A549 (cell line): Measurements from ENCODE around the gene ZGLP1. TPM values are rescaled to one million over a fixed set of nuclear protein-coding genes. Genes with fewer than 3 reads are reported as not detected.

Experiments
- ATAC-seq, 2 experiments: fragments of 200-7000 bp in 1 of 2; fragments of >200 bp in 1 of 2; cut with Nextera tagmentation in 1 of 2; cut with Tn5 transposase in 1 of 2; 3 replicates each; pipeline versions ENCODE4 v1.8.0 to v1.9.1; 2018 to 2020; ENCODE audit warnings: mild to moderate bottlenecking in 1 of 2, moderate library complexity in 1 of 2
- CTCF ChIA-PET: fragments of 300-600 bp; sonication (Branson Sonifier 250); formaldehyde crosslinking; extraction: SDS; loops from one replicate; lab custom pipeline; 2021; ENCODE audit warnings: antibody characterized with exemption, inconsistent platforms; lab: Yijun Ruan, JAX
- POLR2A ChIA-PET: fragments of 350-600 bp; formaldehyde crosslinking; extraction: SDS; loops from one replicate; lab custom pipeline; 2021; ENCODE audit warnings: antibody characterized with exemption, inconsistent platforms; lab: Yijun Ruan, JAX
- DNase-seq, 2 experiments: peaks; one replicate each; pipeline versions ENCODE4 v3.0.0 to v3.0.0-alpha.2; 2011 to 2016; ENCODE audit warnings: low read depth in 1 of 2, low spot score in 1 of 2
- FAIRE-seq: peaks from 2 replicates; lab custom pipeline; 2011; peaks lifted over from hg19 to GRCh38; lab: Jason Lieb, UNC
- H3K27ac ChIP-seq, 2 experiments: fragments of >200 bp; sonication (Bioruptor Twin); formaldehyde crosslinking; 3 replicates each; pipeline ENCODE4 v1.5.1; 2016 to 2017
- H3K4me1 ChIP-seq: fragments of >200 bp; sonication (Bioruptor Twin); formaldehyde crosslinking; 3 replicates; pipeline ENCODE4 v1.6.1; 2016
- H3K4me2 ChIP-seq: fragments of >200 bp; sonication (Bioruptor Twin); formaldehyde crosslinking; 3 replicates; pipeline ENCODE4 v1.6.1; 2016
- H3K4me3 ChIP-seq: fragments of >200 bp; sonication (Bioruptor Twin); formaldehyde crosslinking; 3 replicates; pipeline ENCODE4 v1.5.1; 2016
- H3K9me3 ChIP-seq: fragments of >200 bp; sonication (Bioruptor Twin); formaldehyde crosslinking; 3 replicates; pipeline ENCODE4 v1.6.1; 2016
- CHD2 ChIP-seq: fragments of 150-350 bp; IDR thresholded peaks from 2 replicates; pipeline ENCODE4 v1.6.1; 2014; ENCODE audit warnings: low read length; ENCODE audit not compliant: partially characterized antibody
- ESRRA ChIP-seq: fragments of 150-350 bp; IDR thresholded peaks from 2 replicates; pipeline ENCODE4 v1.6.1; 2014; ENCODE audit warnings: mild to moderate bottlenecking, low read length, borderline replicate concordance
- GATA3 ChIP-seq: IDR thresholded peaks from 2 replicates; pipeline ENCODE4 v1.6.1; 2012; ENCODE audit warnings: borderline replicate concordance
- HEYL ChIP-seq: fragments of 250-450 bp; sonication (Bioruptor Pico); IDR thresholded peaks from 2 replicates; pipeline ENCODE4 v1.8.0; 2021; ENCODE audit warnings: mild to moderate bottlenecking, moderate library complexity
- HOXA7 ChIP-seq: fragments of 250-450 bp; sonication (Bioruptor Pico); IDR thresholded peaks from 2 replicates; pipeline ENCODE4 v1.5.0; 2020; ENCODE audit warnings: mild to moderate bottlenecking, moderate library complexity
- JUNB ChIP-seq: fragments of >200 bp; sonication (Bioruptor Twin); formaldehyde crosslinking; IDR thresholded peaks from 2 replicates; pipeline ENCODE4 v1.6.1; 2016
- MAFK ChIP-seq: fragments of 450-650 bp; IDR thresholded peaks from 2 replicates; pipeline ENCODE4 v1.6.1; 2014; ENCODE audit not compliant: partially characterized antibody
- MAX ChIP-seq: IDR thresholded peaks from 2 replicates; pipeline ENCODE4 v1.6.1; 2012
- NPAS2 ChIP-seq: fragments of 250-450 bp; sonication (Bioruptor Pico); IDR thresholded peaks from 2 replicates; pipeline ENCODE4 v1.8.0; 2022; ENCODE audit warnings: mild to moderate bottlenecking, moderate library complexity, borderline replicate concordance
- RCOR1 ChIP-seq: fragments of 150-350 bp; IDR thresholded peaks from 2 replicates; pipeline ENCODE4 v1.6.1; 2014; ENCODE audit warnings: antibody characterized with exemption, low read length, low read depth
- REST ChIP-seq: fragments of 200-600 bp; sonication (generic); IDR thresholded peaks from 2 replicates; pipeline ENCODE4 v1.6.1; 2016; ENCODE audit warnings: antibody characterized with exemption, mild to moderate bottlenecking, moderate library complexity
- RFX5 ChIP-seq: fragments of 450-650 bp; IDR thresholded peaks from 2 replicates; pipeline ENCODE4 v1.7.1; 2014; ENCODE audit warnings: antibody characterized with exemption, mild to moderate bottlenecking, moderate library complexity
- SMC3 ChIP-seq: fragments of >200 bp; sonication (Bioruptor Twin); formaldehyde crosslinking; IDR thresholded peaks from 3 replicates; pipeline ENCODE4 v1.6.1; 2018; ENCODE audit warnings: inconsistent platforms
- TFCP2L1 ChIP-seq: fragments of 250-450 bp; sonication (Bioruptor Pico); IDR thresholded peaks from 2 replicates; pipeline ENCODE4 v1.5.0; 2021; ENCODE audit warnings: mild to moderate bottlenecking
- WGBS: methylation state at CpG from one replicate; pipeline ENCODE4 v1.1.6; 2017; ENCODE audit errors: missing lambda C conversion rate; 5-methylcytosine and 5-hydroxymethylcytosine counted together
- polyA plus RNA-seq, 4 experiments: library from polyadenylated mRNA; depleted of rRNA in 3 of 4; stranded (reverse); fragments of >200 nt; fragmentation: RNase III in 1 of 4; extraction: RNeasy Plus Mini Kit Qiagen cat#74134 plus additional on column Dnase treatment in 1 of 4; gene quantifications; 2 replicates in 3 of 4; 3 replicates in 1 of 4; pipeline ENCODE4 v1.2.3, GENCODE V29; 2011 to 2017
- small RNA-seq, 6 experiments: library from RNA; depleted of rRNA; stranded (forward); fragments of <200 nt; gene quantifications; one replicate each; pipeline ENCODE3, GENCODE V24; 2012
- TF ChIP-seq, protein P1 (sequence below): fragments of 450-650 bp; IDR thresholded peaks from 2 replicates; pipeline ENCODE4 v1.6.1; 2014; ENCODE audit warnings: antibody characterized with exemption
- TF ChIP-seq, protein P2 (sequence below): IDR thresholded peaks from 2 replicates; pipeline ENCODE4 v1.6.1; 2012; ENCODE audit warnings: low read depth, borderline replicate concordance

Gene ZGLP1
- polyA plus RNA-seq, 2 of the 4 experiments (the other 2 are of a cell fraction): 0.84 to 1.9 TPM

DNA sequence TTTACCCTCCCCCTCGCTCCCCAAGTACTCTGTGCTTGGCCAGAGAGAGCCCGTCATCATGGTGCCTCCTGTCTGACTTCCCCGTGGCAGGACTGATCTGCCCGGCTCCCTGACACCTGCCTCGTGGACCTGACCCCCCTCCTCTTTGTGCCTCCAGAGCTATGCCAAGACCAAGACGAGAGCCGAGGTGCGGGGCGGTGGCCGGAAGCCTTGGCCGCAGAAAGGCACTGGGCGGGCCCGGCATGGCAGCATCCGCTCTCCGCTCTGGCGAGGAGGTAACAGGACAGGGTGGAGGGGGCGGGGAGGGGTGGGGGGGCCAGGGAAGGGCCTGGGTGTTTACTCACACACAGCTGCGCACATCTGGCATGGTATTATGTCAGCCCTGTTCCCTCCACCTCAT, 53.1 kb downstream of the ZGLP1 start:
- CTCF ChIA-PET: interaction anchor here (0.6 to 5.3 kb wide), 6 partner anchors 12 to 323 kb away, joined by 3 to 74 read pairs (median 4); partner anchors contain the start of genes CDC37 and ICAM5

DNA sequence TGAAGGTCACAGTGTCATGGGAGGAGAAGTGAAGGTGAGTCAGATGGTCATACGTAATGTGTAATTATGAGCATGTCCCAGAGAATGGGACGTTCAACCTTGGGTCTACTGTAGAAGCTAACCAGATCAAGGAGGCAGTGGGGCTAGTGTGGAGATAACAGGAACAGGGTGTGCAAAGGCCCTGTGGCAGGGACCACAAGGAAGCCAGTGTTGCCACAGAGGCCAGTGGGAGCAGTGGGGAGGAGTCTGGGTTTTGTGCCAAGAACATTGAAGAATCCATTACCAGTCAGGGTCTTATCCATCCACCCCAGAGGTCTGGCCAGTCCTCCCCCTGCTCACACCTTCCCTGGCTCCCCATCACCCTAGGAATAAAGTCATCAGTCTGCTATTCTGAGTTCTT, 54.3 kb downstream of the ZGLP1 start:
- H3K4me1 ChIP-seq: peaks cover 7% of the 10 kb centered on the region; the same call in 2 of the 3 replicates
- ChIA-PET POLR2A (no interaction called here), CTCF (interaction anchor here (0.6 to 1.3 kb wide), 4 partner anchors 13 to 133 kb away, joined by 3 to 5 read pairs (median 3); no protein-coding TSS in a partner anchor)
- no peak overlapping the region for H3K4me3 ChIP-seq
- H3K27ac ChIP-seq: no peak overlapping the region
- no peaks in the 10 kb centered on the region for H3K9me3 ChIP-seq
- no peak overlapping the region for H3K4me2 ChIP-seq
- TF ChIP-seq SMC3: no peak
- TF ChIP-seq RFX5: no peak
- no peak for TF ChIP-seq TFCP2L1 (CRISPR knock-in tag)
- no peak for TF ChIP-seq CHD2
- no peak for TF ChIP-seq ESRRA
- TF ChIP-seq HEYL (CRISPR knock-in tag): no peak
- TF ChIP-seq MAX: no peak
- TF ChIP-seq, protein P1, sequence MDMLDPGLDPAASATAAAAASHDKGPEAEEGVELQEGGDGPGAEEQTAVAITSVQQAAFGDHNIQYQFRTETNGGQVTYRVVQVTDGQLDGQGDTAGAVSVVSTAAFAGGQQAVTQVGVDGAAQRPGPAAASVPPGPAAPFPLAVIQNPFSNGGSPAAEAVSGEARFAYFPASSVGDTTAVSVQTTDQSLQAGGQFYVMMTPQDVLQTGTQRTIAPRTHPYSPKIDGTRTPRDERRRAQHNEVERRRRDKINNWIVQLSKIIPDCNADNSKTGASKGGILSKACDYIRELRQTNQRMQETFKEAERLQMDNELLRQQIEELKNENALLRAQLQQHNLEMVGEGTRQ: no peak
- TF ChIP-seq REST: no peak
- TF ChIP-seq RCOR1: no peak
- TF ChIP-seq MAFK: no peak
- no peak for FAIRE-seq
- WGBS: 79% methylated on average over 2 of the region's 2 CpGs
- no peak for ATAC-seq
- DNase-seq: no peak

More for the DNA sequence above, 53.1 kb downstream of the ZGLP1 start:
- Histone ChIP-seq H3K27ac (no peak overlapping the region), H3K9me3 (no peaks in the 10 kb centered on the region), H3K4me2 (no peak overlapping the region), H3K4me1 (peaks cover 15% of the 10 kb centered on the region; the same call in 2 of the 3 replicates)
- no peak for ATAC-seq
- POLR2A ChIA-PET: no interaction called here
- no peak for FAIRE-seq
- WGBS: 90% methylated on average over 9 of the region's 18 CpGs
- TF ChIP-seq JUNB: no peak
- TF ChIP-seq, protein P2, sequence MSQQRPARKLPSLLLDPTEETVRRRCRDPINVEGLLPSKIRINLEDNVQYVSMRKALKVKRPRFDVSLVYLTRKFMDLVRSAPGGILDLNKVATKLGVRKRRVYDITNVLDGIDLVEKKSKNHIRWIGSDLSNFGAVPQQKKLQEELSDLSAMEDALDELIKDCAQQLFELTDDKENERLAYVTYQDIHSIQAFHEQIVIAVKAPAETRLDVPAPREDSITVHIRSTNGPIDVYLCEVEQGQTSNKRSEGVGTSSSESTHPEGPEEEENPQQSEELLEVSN: no peak
- TF ChIP-seq HOXA7 (CRISPR knock-in tag): no peak
- TF ChIP-seq GATA3: no peak
- TF ChIP-seq NPAS2 (CRISPR knock-in tag): no peak
- TF ChIP-seq, all 56 proteins: peak for 0
- DNase-seq: no peak
- H3K4me3 ChIP-seq: no peak overlapping the region

Small RNA genes lying within 50 kb of the gene (small RNA-seq; reads per million reads assigned to genes)
- gene AC011511.1: 0 reads per million in 6 experiments
- 0 reads per million in 6 experiments for gene AC011511.4

Other genes with a start within 250 kb of the ZGLP1 start
- gene SHFL, start 223.5 kb downstream of the ZGLP1 start, polyA plus RNA-seq (2011; rRNA removed): 9.1 and 10.1 TPM in 2 replicates
- gene SHFL, start 223.5 kb downstream of the ZGLP1 start, polyA plus RNA-seq (2017; fragmentation: RNase III; extraction: RNeasy Plus Mini Kit Qiagen cat#74134 plus additional on column Dnase treatment): 10.5 to 16.4 TPM (median 12.5 TPM) in 3 replicates
- gene ANGPTL6, start 207.1 kb downstream of the ZGLP1 start, polyA plus RNA-seq (2011; rRNA removed): 0.04 and 0.19 TPM in 2 replicates
- 0.12 to 0.31 TPM (median 0.18 TPM) in 3 replicates for gene ANGPTL6, start 207.1 kb downstream of the ZGLP1 start, polyA plus RNA-seq (2017; fragmentation: RNase III; extraction: RNeasy Plus Mini Kit Qiagen cat#74134 plus additional on column Dnase treatment)
- gene PPAN, start 203.5 kb downstream of the ZGLP1 start, polyA plus RNA-seq (2011; rRNA removed): 26.6 and 30.8 TPM in 2 replicates
- gene PPAN, start 203.5 kb downstream of the ZGLP1 start, polyA plus RNA-seq (2017; fragmentation: RNase III; extraction: RNeasy Plus Mini Kit Qiagen cat#74134 plus additional on column Dnase treatment): 64.0 to 68.1 TPM (median 65.0 TPM) in 3 replicates
- 1.9 and 2.3 TPM in 2 replicates for gene P2RY11, start 198.1 kb downstream of the ZGLP1 start, polyA plus RNA-seq (2011; rRNA removed)
- 5.8 to 9.0 TPM (median 6.4 TPM) in 3 replicates for gene P2RY11, start 198.1 kb downstream of the ZGLP1 start, polyA plus RNA-seq (2017; fragmentation: RNase III; extraction: RNeasy Plus Mini Kit Qiagen cat#74134 plus additional on column Dnase treatment)
- gene EIF3G, start 189.9 kb downstream of the ZGLP1 start, polyA plus RNA-seq (2011; rRNA removed): 60.9 and 81.6 TPM in 2 replicates
- 147 to 160 TPM (median 151 TPM) in 3 replicates for gene EIF3G, start 189.9 kb downstream of the ZGLP1 start, polyA plus RNA-seq (2017; fragmentation: RNase III; extraction: RNeasy Plus Mini Kit Qiagen cat#74134 plus additional on column Dnase treatment)
- gene DNMT1, start 114.9 kb downstream of the ZGLP1 start, polyA plus RNA-seq (2011; rRNA removed): 85.2 and 86.2 TPM in 2 replicates
- gene DNMT1, start 114.9 kb downstream of the ZGLP1 start, polyA plus RNA-seq (2017; fragmentation: RNase III; extraction: RNeasy Plus Mini Kit Qiagen cat#74134 plus additional on column Dnase treatment): 85.2 to 90.5 TPM (median 86.3 TPM) in 3 replicates
- gene S1PR2, start 78.5 kb downstream of the ZGLP1 start, polyA plus RNA-seq (2011; rRNA removed): 0.72 and 0.85 TPM in 2 replicates
- 0.87 to 0.96 TPM (median 0.93 TPM) in 3 replicates for gene S1PR2, start 78.5 kb downstream of the ZGLP1 start, polyA plus RNA-seq (2017; fragmentation: RNase III; extraction: RNeasy Plus Mini Kit Qiagen cat#74134 plus additional on column Dnase treatment)
- gene MRPL4, start 57.6 kb downstream of the ZGLP1 start, polyA plus RNA-seq (2011; rRNA removed): 25.9 and 26.4 TPM in 2 replicates
- gene MRPL4, start 57.6 kb downstream of the ZGLP1 start, polyA plus RNA-seq (2017; fragmentation: RNase III; extraction: RNeasy Plus Mini Kit Qiagen cat#74134 plus additional on column Dnase treatment): 51.4 to 52.2 TPM (median 51.8 TPM) in 3 replicates
- gene ICAM1, start 38.7 kb downstream of the ZGLP1 start, polyA plus RNA-seq (2011; rRNA removed): 1.4 and 3.5 TPM in 2 replicates
- gene ICAM1, start 38.7 kb downstream of the ZGLP1 start, polyA plus RNA-seq (2017; fragmentation: RNase III; extraction: RNeasy Plus Mini Kit Qiagen cat#74134 plus additional on column Dnase treatment): 1.2 to 2.6 TPM (median 1.5 TPM) in 3 replicates
- gene ICAM4, start 22.9 kb downstream of the ZGLP1 start, polyA plus RNA-seq (2011; rRNA removed): not detected in 2 replicates
- gene ICAM4, start 22.9 kb downstream of the ZGLP1 start, polyA plus RNA-seq (2017; fragmentation: RNase III; extraction: RNeasy Plus Mini Kit Qiagen cat#74134 plus additional on column Dnase treatment): not detected in 3 replicates
- 0.35 and 0.58 TPM in 2 replicates for gene ICAM5, start 19.9 kb downstream of the ZGLP1 start, polyA plus RNA-seq (2011; rRNA removed)
- gene ICAM5, start 19.9 kb downstream of the ZGLP1 start, polyA plus RNA-seq (2017; fragmentation: RNase III; extraction: RNeasy Plus Mini Kit Qiagen cat#74134 plus additional on column Dnase treatment): 0.77 to 1.5 TPM (median 0.81 TPM) in 3 replicates
- gene FDX2, start 6.2 kb upstream of the ZGLP1 start, polyA plus RNA-seq (2011; rRNA removed): 9.9 and 13.1 TPM in 2 replicates
- 22.2 to 25.8 TPM (median 23.5 TPM) in 3 replicates for gene FDX2, start 6.2 kb upstream of the ZGLP1 start, polyA plus RNA-seq (2017; fragmentation: RNase III; extraction: RNeasy Plus Mini Kit Qiagen cat#74134 plus additional on column Dnase treatment)
- 1.8 and 3.0 TPM in 2 replicates for gene RAVER1, start 23.7 kb upstream of the ZGLP1 start, polyA plus RNA-seq (2011; rRNA removed)
- 20.4 to 22.1 TPM (median 21.4 TPM) in 3 replicates for gene RAVER1, start 23.7 kb upstream of the ZGLP1 start, polyA plus RNA-seq (2017; fragmentation: RNase III; extraction: RNeasy Plus Mini Kit Qiagen cat#74134 plus additional on column Dnase treatment)
- gene ICAM3, start 29.8 kb upstream of the ZGLP1 start, polyA plus RNA-seq (2011; rRNA removed): 4.7 and 5.3 TPM in 2 replicates
- gene ICAM3, start 29.8 kb upstream of the ZGLP1 start, polyA plus RNA-seq (2017; fragmentation: RNase III; extraction: RNeasy Plus Mini Kit Qiagen cat#74134 plus additional on column Dnase treatment): 6.2 to 7.3 TPM (median 6.6 TPM) in 3 replicates
- 17.0 and 41.4 TPM in 2 replicates for gene TYK2, start 70.8 kb upstream of the ZGLP1 start, polyA plus RNA-seq (2011; rRNA removed)
- 51.9 to 65.6 TPM (median 57.1 TPM) in 3 replicates for gene TYK2, start 70.8 kb upstream of the ZGLP1 start, polyA plus RNA-seq (2017; fragmentation: RNase III; extraction: RNeasy Plus Mini Kit Qiagen cat#74134 plus additional on column Dnase treatment)
- gene CDC37, start 93.7 kb upstream of the ZGLP1 start, polyA plus RNA-seq (2011; rRNA removed): 125 and 152 TPM in 2 replicates
- 214 to 236 TPM (median 220 TPM) in 3 replicates for gene CDC37, start 93.7 kb upstream of the ZGLP1 start, polyA plus RNA-seq (2017; fragmentation: RNase III; extraction: RNeasy Plus Mini Kit Qiagen cat#74134 plus additional on column Dnase treatment)
- 1.2 and 2.2 TPM in 2 replicates for gene PDE4A, start 110.7 kb upstream of the ZGLP1 start, polyA plus RNA-seq (2011; rRNA removed)
- gene PDE4A, start 110.7 kb upstream of the ZGLP1 start, polyA plus RNA-seq (2017; fragmentation: RNase III; extraction: RNeasy Plus Mini Kit Qiagen cat#74134 plus additional on column Dnase treatment): 3.7 to 3.9 TPM (median 3.9 TPM) in 3 replicates
- gene KEAP1, start 193.5 kb upstream of the ZGLP1 start, polyA plus RNA-seq (2011; rRNA removed): 49.3 and 60.6 TPM in 2 replicates
- gene KEAP1, start 193.5 kb upstream of the ZGLP1 start, polyA plus RNA-seq (2017; fragmentation: RNase III; extraction: RNeasy Plus Mini Kit Qiagen cat#74134 plus additional on column Dnase treatment): 67.7 to 73.6 TPM (median 72.1 TPM) in 3 replicates
- 0.99 and 2.1 TPM in 2 replicates for gene S1PR5, start 207.6 kb upstream of the ZGLP1 start, polyA plus RNA-seq (2011; rRNA removed)
- gene S1PR5, start 207.6 kb upstream of the ZGLP1 start, polyA plus RNA-seq (2017; fragmentation: RNase III; extraction: RNeasy Plus Mini Kit Qiagen cat#74134 plus additional on column Dnase treatment): 3.0 to 3.8 TPM (median 3.1 TPM) in 3 replicates
- gene ATG4D, start 234.1 kb upstream of the ZGLP1 start, polyA plus RNA-seq (2011; rRNA removed): 6.9 and 7.3 TPM in 2 replicates
- gene ATG4D, start 234.1 kb upstream of the ZGLP1 start, polyA plus RNA-seq (2017; fragmentation: RNase III; extraction: RNeasy Plus Mini Kit Qiagen cat#74134 plus additional on column Dnase treatment): 10.4 to 12.4 TPM (median 10.7 TPM) in 3 replicates